ENCODE results near the gene AMPD2. TPM values are rescaled to one million over a fixed set of nuclear protein-coding genes. Genes with fewer than 3 reads are reported as not detected.

AMPD2 gene
- total and polyA plus RNA-seq, 2 of the 8 experiments (the other 6 are each of a cell fraction or from before 2014, with no cell fraction given), result 37.2 to 67.7 TPM

DNA sequence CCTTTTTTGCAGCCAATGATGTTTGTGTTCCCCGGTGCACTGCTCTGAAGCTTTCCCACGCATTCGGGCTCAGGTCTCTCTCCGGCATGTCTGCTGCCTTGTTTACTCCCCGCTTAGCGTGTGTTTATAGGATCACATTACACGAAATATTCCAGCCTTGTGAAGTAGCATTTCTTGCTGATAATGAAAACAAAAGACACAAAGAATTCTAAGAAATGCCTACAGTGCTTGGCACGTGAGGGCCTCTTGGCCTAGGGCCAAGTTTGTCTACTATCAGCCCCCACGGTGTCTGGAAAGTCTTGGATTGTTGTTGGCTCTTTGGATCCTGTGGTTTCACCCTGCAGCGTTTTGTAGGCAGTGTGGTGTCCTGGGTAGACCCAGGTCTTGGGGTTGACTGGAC, 25.0 kb downstream of the AMPD2 start (continued):
- TF ChIP-seq ASH2L (IDR thresholded peaks at IDR 0.05; ENCODE audit: low read length) (no peak), RXRA (IDR thresholded peaks at IDR 0.05; ENCODE audit: insufficient read depth, low read depth, low read length) (no peak), SUZ12 (IDR thresholded peaks at IDR 0.05; ENCODE audit: low read length) (no peak), RFX5 (IDR thresholded peaks at IDR 0.05; ENCODE audit: borderline replicate concordance, low read depth, low read length) (no peak), RNF2 (IDR thresholded peaks at IDR 0.05; ENCODE audit: borderline replicate concordance, low read depth, low read length, missing control alignments, poor library complexity, severe bottlenecking) (no peak)
- TF ChIP-seq, protein P1, sequence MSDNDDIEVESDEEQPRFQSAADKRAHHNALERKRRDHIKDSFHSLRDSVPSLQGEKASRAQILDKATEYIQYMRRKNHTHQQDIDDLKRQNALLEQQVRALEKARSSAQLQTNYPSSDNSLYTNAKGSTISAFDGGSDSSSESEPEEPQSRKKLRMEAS (IDR thresholded peaks at IDR 0.05), result no peak

Measured in H1 (cell line).